ENCODE data around the gene MLYCD.

MLYCD gene

GRCh38 chr16:83908798-83909197, 9.9 kb downstream of the MLYCD start:
- Histone ChIP-seq H3K27me3 (ENCODE audit: control insufficient read depth in 5 of 5, insufficient read depth in 4 of 5, low read length in 5 of 5) (no peaks in the 10 kb centered on the region), H3K9ac (ENCODE audit: low read length in 5 of 5) (no peak overlapping the region), H3K27ac (ENCODE audit: low read depth, low read length) (no peak overlapping the region), H3K9me3 (ENCODE audit: control insufficient read depth in 5 of 5, low read length in 5 of 5) (no peaks in the 10 kb centered on the region), H3K4me3 (ENCODE audit: low read depth in 1 of 5, low read length in 5 of 5) (no peak overlapping the region), H3K4me1 (ENCODE audit: control insufficient read depth in 5 of 5, insufficient read depth in 5 of 5, low read length in 5 of 5) (peaks cover 0 to 9% (median 8%) of the 10 kb centered on the region in 5 donors), H3K36me3 (ENCODE audit: control insufficient read depth in 5 of 5, insufficient read depth in 5 of 5, low read length in 5 of 5) (peaks cover 2 to 59% (median 57%) of the 10 kb centered on the region in 5 donors)

GRCh38 chr16:83911290-83911689, 12.4 kb downstream of the MLYCD start:
- Histone ChIP-seq H3K9ac (ENCODE audit: low read length in 5 of 5) (no peak overlapping the region), H3K27me3 (ENCODE audit: control insufficient read depth in 5 of 5, insufficient read depth in 4 of 5, low read length in 5 of 5) (no peaks in the 10 kb centered on the region), H3K4me3 (ENCODE audit: low read depth in 1 of 5, low read length in 5 of 5) (no peak overlapping the region), H3K36me3 (ENCODE audit: control insufficient read depth in 5 of 5, insufficient read depth in 5 of 5, low read length in 5 of 5) (peaks cover 2 to 84% (median 82%) of the 10 kb centered on the region in 5 donors), H3K4me1 (ENCODE audit: control insufficient read depth in 5 of 5, insufficient read depth in 5 of 5, low read length in 5 of 5) (peaks cover 0 to 3% (median 0%) of the 10 kb centered on the region in 5 donors), H3K9me3 (ENCODE audit: control insufficient read depth in 5 of 5, low read length in 5 of 5) (no peaks in the 10 kb centered on the region), H3K27ac (ENCODE audit: low read depth, low read length) (no peak overlapping the region)

GRCh38 chr16:83912519-83913244, 13.8 kb downstream of the MLYCD start:
- peaks cover 0 to 3% (median 0%) of the 10 kb centered on the region in 5 donors for H3K4me1 ChIP-seq (ENCODE audit: control insufficient read depth in 5 of 5, insufficient read depth in 5 of 5, low read length in 5 of 5)
- H3K9ac ChIP-seq (ENCODE audit: low read length in 5 of 5) = no peak overlapping the region
- H3K9me3 ChIP-seq (ENCODE audit: control insufficient read depth in 5 of 5, low read length in 5 of 5) = no peaks in the 10 kb centered on the region
- peaks cover 2 to 89% (median 81%) of the 10 kb centered on the region in 5 donors for H3K36me3 ChIP-seq (ENCODE audit: control insufficient read depth in 5 of 5, insufficient read depth in 5 of 5, low read length in 5 of 5)
- H3K27ac ChIP-seq (ENCODE audit: low read depth, low read length) = no peak overlapping the region
- H3K27me3 ChIP-seq (ENCODE audit: control insufficient read depth in 5 of 5, insufficient read depth in 4 of 5, low read length in 5 of 5) = no peaks in the 10 kb centered on the region
- H3K4me3 ChIP-seq (ENCODE audit: low read depth in 1 of 5, low read length in 5 of 5) = no peak overlapping the region

- H3K36me3 ChIP-seq (ENCODE audit: control insufficient read depth in 5 of 5, insufficient read depth in 5 of 5, low read length in 5 of 5) = peaks cover 0 to 89% (median 81%) of the 10 kb centered on the region in 5 donors
- H3K9me3 ChIP-seq (ENCODE audit: control insufficient read depth in 5 of 5, low read length in 5 of 5) = no peaks in the 10 kb centered on the region
- H3K27ac ChIP-seq (ENCODE audit: low read depth, low read length) = no peak overlapping the region
These were observed 14.3 kb downstream of the MLYCD start for GRCh38 chr16:83913245-83913633.

GRCh38 chr16:83914091-83914710, 15.3 kb downstream of the MLYCD start:
- no peak overlapping the region for H3K9ac ChIP-seq (ENCODE audit: low read length in 5 of 5)
- no peak overlapping the region for H3K27ac ChIP-seq (ENCODE audit: low read depth, low read length)
- peaks cover 0 to 3% (median 0%) of the 10 kb centered on the region in 5 donors for H3K4me1 ChIP-seq (ENCODE audit: control insufficient read depth in 5 of 5, insufficient read depth in 5 of 5, low read length in 5 of 5)
- H3K9me3 ChIP-seq (ENCODE audit: control insufficient read depth in 5 of 5, low read length in 5 of 5) = no peaks in the 10 kb centered on the region
- H3K27me3 ChIP-seq (ENCODE audit: control insufficient read depth in 5 of 5, insufficient read depth in 4 of 5, low read length in 5 of 5) = no peaks in the 10 kb centered on the region
- H3K36me3 ChIP-seq (ENCODE audit: control insufficient read depth in 5 of 5, insufficient read depth in 5 of 5, low read length in 5 of 5) = peaks cover 0 to 89% (median 81%) of the 10 kb centered on the region in 5 donors
- H3K4me3 ChIP-seq (ENCODE audit: low read depth in 1 of 5, low read length in 5 of 5) = no peak overlapping the region

More at GRCh38 chr16:83913245-83913633, 14.3 kb downstream of the MLYCD start:
- Histone ChIP-seq H3K4me1 (ENCODE audit: control insufficient read depth in 5 of 5, insufficient read depth in 5 of 5, low read length in 5 of 5) (peaks cover 0 to 3% (median 0%) of the 10 kb centered on the region in 5 donors), H3K4me3 (ENCODE audit: low read depth in 1 of 5, low read length in 5 of 5) (no peak overlapping the region), H3K27me3 (ENCODE audit: control insufficient read depth in 5 of 5, insufficient read depth in 4 of 5, low read length in 5 of 5) (no peaks in the 10 kb centered on the region), H3K9ac (ENCODE audit: low read length in 5 of 5) (no peak overlapping the region)

GRCh38 chr16:83915081-83915480, 16.2 kb downstream of the MLYCD start:
- Histone ChIP-seq H3K9ac (ENCODE audit: low read length in 5 of 5) (no peak overlapping the region), H3K4me1 (ENCODE audit: control insufficient read depth in 5 of 5, insufficient read depth in 5 of 5, low read length in 5 of 5) (peaks cover 0 to 3% (median 0%) of the 10 kb centered on the region in 5 donors), H3K27me3 (ENCODE audit: control insufficient read depth in 5 of 5, insufficient read depth in 4 of 5, low read length in 5 of 5) (no peaks in the 10 kb centered on the region), H3K4me3 (ENCODE audit: low read depth in 1 of 5, low read length in 5 of 5) (no peak overlapping the region), H3K36me3 (ENCODE audit: control insufficient read depth in 5 of 5, insufficient read depth in 5 of 5, low read length in 5 of 5) (peaks cover 0 to 90% (median 83%) of the 10 kb centered on the region in 5 donors), H3K27ac (ENCODE audit: low read depth, low read length) (no peak overlapping the region), H3K9me3 (ENCODE audit: control insufficient read depth in 5 of 5, low read length in 5 of 5) (no peaks in the 10 kb centered on the region)

- Histone ChIP-seq H3K27me3 (ENCODE audit: control insufficient read depth in 5 of 5, insufficient read depth in 4 of 5, low read length in 5 of 5) (no peaks in the 10 kb centered on the region), H3K9ac (ENCODE audit: low read length in 5 of 5) (no peak overlapping the region), H3K27ac (ENCODE audit: low read depth, low read length) (no peak overlapping the region), H3K4me1 (ENCODE audit: control insufficient read depth in 5 of 5, insufficient read depth in 5 of 5, low read length in 5 of 5) (peaks cover 0 to 3% (median 0%) of the 10 kb centered on the region in 5 donors), H3K9me3 (ENCODE audit: control insufficient read depth in 5 of 5, low read length in 5 of 5) (no peaks in the 10 kb centered on the region), H3K36me3 (ENCODE audit: control insufficient read depth in 5 of 5, insufficient read depth in 5 of 5, low read length in 5 of 5) (peaks cover 0 to 93% (median 87%) of the 10 kb centered on the region in 5 donors), H3K4me3 (ENCODE audit: low read depth in 1 of 5, low read length in 5 of 5) (no peak overlapping the region)
These were observed 16.6 kb downstream of the MLYCD start for GRCh38 chr16:83915491-83915890.

- Histone ChIP-seq H3K27ac (ENCODE audit: low read depth, low read length) (no peak overlapping the region), H3K4me3 (ENCODE audit: low read depth in 1 of 5, low read length in 5 of 5) (no peak overlapping the region), H3K4me1 (ENCODE audit: control insufficient read depth in 5 of 5, insufficient read depth in 5 of 5, low read length in 5 of 5) (peaks cover 0 to 3% (median 0%) of the 10 kb centered on the region in 5 donors), H3K36me3 (ENCODE audit: control insufficient read depth in 5 of 5, insufficient read depth in 5 of 5, low read length in 5 of 5) (peaks cover 0 to 91% (median 83%) of the 10 kb centered on the region in 5 donors), H3K9ac (ENCODE audit: low read length in 5 of 5) (no peak overlapping the region), H3K27me3 (ENCODE audit: control insufficient read depth in 5 of 5, insufficient read depth in 4 of 5, low read length in 5 of 5) (no peaks in the 10 kb centered on the region), H3K9me3 (ENCODE audit: control insufficient read depth in 5 of 5, low read length in 5 of 5) (no peaks in the 10 kb centered on the region)
These were observed 18.5 kb downstream of the MLYCD start for GRCh38 chr16:83917152-83918120.

GRCh38 chr16:83920894-83921491, 22.1 kb downstream of the MLYCD start:
- Histone ChIP-seq H3K4me1 (ENCODE audit: control insufficient read depth in 5 of 5, insufficient read depth in 5 of 5, low read length in 5 of 5) (peaks cover 0 to 8% (median 3%) of the 10 kb centered on the region in 5 donors), H3K27ac (ENCODE audit: low read depth, low read length) (no peak overlapping the region), H3K27me3 (ENCODE audit: control insufficient read depth in 5 of 5, insufficient read depth in 4 of 5, low read length in 5 of 5) (no peaks in the 10 kb centered on the region), H3K9me3 (ENCODE audit: control insufficient read depth in 5 of 5, low read length in 5 of 5) (no peaks in the 10 kb centered on the region), H3K4me3 (ENCODE audit: low read depth in 1 of 5, low read length in 5 of 5) (no peak overlapping the region), H3K36me3 (ENCODE audit: control insufficient read depth in 5 of 5, insufficient read depth in 5 of 5, low read length in 5 of 5) (peaks cover 0 to 72% (median 61%) of the 10 kb centered on the region in 5 donors), H3K9ac (ENCODE audit: low read length in 5 of 5) (no peak overlapping the region)
